Hepatocyte (in vitro differentiated cells): Measurements from ENCODE around the gene ATG10.

Experiments
- EZH2 ChIP-seq: fragments of 200-600 bp; sonication (generic); IDR thresholded peaks from 2 replicates; pipeline ENCODE4 v1.6.1; 2016; ENCODE audit warnings: antibody characterized with exemption, mild to moderate bottlenecking, borderline replicate concordance
- EZH2phosphoT487 ChIP-seq: fragments of 200-600 bp; sonication (generic); IDR thresholded peaks from one replicate; pipeline ENCODE4 v1.6.1; 2018; ENCODE audit warnings: antibody characterized with exemption, mild to moderate bottlenecking, low read depth, moderate library complexity; ENCODE audit not compliant: unreplicated experiment, severe bottlenecking
- TF ChIP-seq, protein P1 (sequence below): fragments of 200-600 bp; sonication (generic); IDR thresholded peaks from 2 replicates; pipeline ENCODE4 v1.5.1; 2016; ENCODE audit warnings: antibody characterized with exemption, mild to moderate bottlenecking; ENCODE audit not compliant: poor library complexity

DNA sequence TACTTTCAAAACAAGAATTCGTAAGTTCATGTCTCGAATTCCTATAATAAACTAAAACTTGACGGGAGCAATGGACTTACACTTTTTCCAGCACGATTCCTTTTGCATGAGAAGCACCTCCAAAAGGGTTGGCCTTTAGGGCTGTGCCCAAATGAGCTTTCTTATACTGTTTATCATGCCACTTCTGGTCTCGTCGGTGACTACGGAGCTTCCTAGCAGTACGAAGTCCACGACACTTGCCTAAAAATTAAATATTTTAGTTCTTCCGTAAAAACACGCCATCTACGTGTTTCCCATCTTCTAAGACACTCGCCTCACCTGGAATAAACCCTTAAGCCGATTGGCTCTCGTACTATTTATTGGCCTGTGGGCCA, 305.8 kb downstream of the ATG10 start:
- TF ChIP-seq, protein P1, sequence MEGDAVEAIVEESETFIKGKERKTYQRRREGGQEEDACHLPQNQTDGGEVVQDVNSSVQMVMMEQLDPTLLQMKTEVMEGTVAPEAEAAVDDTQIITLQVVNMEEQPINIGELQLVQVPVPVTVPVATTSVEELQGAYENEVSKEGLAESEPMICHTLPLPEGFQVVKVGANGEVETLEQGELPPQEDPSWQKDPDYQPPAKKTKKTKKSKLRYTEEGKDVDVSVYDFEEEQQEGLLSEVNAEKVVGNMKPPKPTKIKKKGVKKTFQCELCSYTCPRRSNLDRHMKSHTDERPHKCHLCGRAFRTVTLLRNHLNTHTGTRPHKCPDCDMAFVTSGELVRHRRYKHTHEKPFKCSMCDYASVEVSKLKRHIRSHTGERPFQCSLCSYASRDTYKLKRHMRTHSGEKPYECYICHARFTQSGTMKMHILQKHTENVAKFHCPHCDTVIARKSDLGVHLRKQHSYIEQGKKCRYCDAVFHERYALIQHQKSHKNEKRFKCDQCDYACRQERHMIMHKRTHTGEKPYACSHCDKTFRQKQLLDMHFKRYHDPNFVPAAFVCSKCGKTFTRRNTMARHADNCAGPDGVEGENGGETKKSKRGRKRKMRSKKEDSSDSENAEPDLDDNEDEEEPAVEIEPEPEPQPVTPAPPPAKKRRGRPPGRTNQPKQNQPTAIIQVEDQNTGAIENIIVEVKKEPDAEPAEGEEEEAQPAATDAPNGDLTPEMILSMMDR, result no peak
- TF ChIP-seq EZH2phosphoT487, result no peak
- no peak for TF ChIP-seq EZH2
